H9 (cell line): Measurements from ENCODE around the gene LRP1. TPM values are rescaled to one million over a fixed set of nuclear protein-coding genes. Genes with fewer than 3 reads are reported as not detected.

Experiments
- DNase-seq: peaks from one replicate; pipeline ENCODE4 v3.0.0-alpha.2; 2017
- H2AFZ ChIP-seq: one replicate; pipeline ENCODE4 v1.6.1; 2013; ENCODE audit warnings: mild to moderate bottlenecking, low read length, control low read depth, moderate library complexity
- H2AK5ac ChIP-seq: 2 replicates; pipeline ENCODE4 v1.6.1; 2013; ENCODE audit warnings: low read length, control low read depth, mixed read lengths; ENCODE audit not compliant: insufficient read length
- H2BK120ac ChIP-seq: one replicate; pipeline ENCODE4 v1.6.1; 2013; ENCODE audit warnings: low read depth, mild to moderate bottlenecking, low read length, control low read depth, inconsistent platforms; ENCODE audit not compliant: poor library complexity, severe bottlenecking
- H2BK12ac ChIP-seq: 2 replicates; pipeline ENCODE4 v1.6.1; 2013; ENCODE audit warnings: low read length, control low read depth, mixed read lengths, low read depth; ENCODE audit not compliant: insufficient read length
- H2BK15ac ChIP-seq: 2 replicates; pipeline ENCODE4 v1.6.1; 2013; ENCODE audit warnings: low read depth, low read length, control low read depth
- H2BK20ac ChIP-seq: one replicate; pipeline ENCODE4 v1.6.1; 2013; ENCODE audit warnings: low read depth, mild to moderate bottlenecking, low read length, control low read depth, inconsistent platforms; ENCODE audit not compliant: poor library complexity, severe bottlenecking
- H2BK5ac ChIP-seq: 2 replicates; pipeline ENCODE4 v1.6.1; 2013; ENCODE audit warnings: low read length, control low read depth, mixed read lengths; ENCODE audit not compliant: insufficient read length
- H3K14ac ChIP-seq: 2 replicates; pipeline ENCODE4 v1.6.1; 2013; ENCODE audit warnings: low read length, control low read depth; ENCODE audit not compliant: insufficient read depth
- H3K18ac ChIP-seq: 2 replicates; pipeline ENCODE4 v1.6.1; 2013; ENCODE audit warnings: low read depth, mild to moderate bottlenecking, mixed read lengths, low read length, control low read depth; ENCODE audit not compliant: insufficient read length
- H3K23ac ChIP-seq: 2 replicates; pipeline ENCODE4 v1.6.1; 2013; ENCODE audit warnings: low read length, control low read depth, mixed read lengths, low read depth; ENCODE audit not compliant: insufficient read length
- H3K23me2 ChIP-seq: 2 replicates; pipeline ENCODE4 v1.6.1; 2013; ENCODE audit warnings: low read depth, mild to moderate bottlenecking, mixed read lengths, low read length, control low read depth; ENCODE audit not compliant: insufficient read length, poor library complexity, severe bottlenecking
- H3K27ac ChIP-seq: 2 replicates; pipeline ENCODE4 v1.5.1; 2013; ENCODE audit warnings: low read length, control low read depth, mixed read lengths, low read depth; ENCODE audit not compliant: insufficient read length
- H3K27me3 ChIP-seq: 2 replicates; pipeline ENCODE4 v1.6.1; 2013; ENCODE audit warnings: low read length, control low read depth, inconsistent platforms; ENCODE audit not compliant: insufficient read depth
- H3K4ac ChIP-seq: 2 replicates; pipeline ENCODE4 v1.6.1; 2013; ENCODE audit warnings: low read depth, mild to moderate bottlenecking, control low read depth, inconsistent platforms, low read length, moderate library complexity
- H3K4me1 ChIP-seq: 2 replicates; pipeline ENCODE4 v1.6.1; 2013; ENCODE audit warnings: low read length, control low read depth, inconsistent platforms; ENCODE audit not compliant: insufficient read depth
- H3K4me2 ChIP-seq: 2 replicates; pipeline ENCODE4 v1.6.1; 2013; ENCODE audit warnings: low read length, control low read depth, mixed read lengths; ENCODE audit not compliant: insufficient read length, insufficient read depth
- H3K56ac ChIP-seq: 2 replicates; pipeline ENCODE4 v1.6.1; 2013; ENCODE audit warnings: low read depth, mild to moderate bottlenecking, mixed read lengths, low read length, control low read depth; ENCODE audit not compliant: insufficient read length
- H3K79me1 ChIP-seq: 2 replicates; pipeline ENCODE4 v1.6.1; 2013; ENCODE audit warnings: low read depth, mild to moderate bottlenecking, moderate library complexity, low read length, control low read depth, inconsistent platforms; ENCODE audit not compliant: insufficient read depth, poor library complexity, severe bottlenecking
- H3K79me2 ChIP-seq: 2 replicates; pipeline ENCODE4 v1.6.1; 2013; ENCODE audit warnings: low read length, control low read depth, inconsistent platforms; ENCODE audit not compliant: insufficient read depth
- H3K9ac ChIP-seq: 2 replicates; pipeline ENCODE4 v1.6.1; 2013; ENCODE audit warnings: low read length, control low read depth, mixed read lengths; ENCODE audit not compliant: insufficient read length; ENCODE audit errors: extremely low read depth
- H3K9me3 ChIP-seq: one replicate; pipeline ENCODE4 v1.6.1; 2013; ENCODE audit warnings: low read depth, low read length, inconsistent platforms; ENCODE audit not compliant: control insufficient read depth
- H3T11ph ChIP-seq: one replicate; pipeline ENCODE4 v1.6.1; 2013; ENCODE audit warnings: mild to moderate bottlenecking, low read length, control low read depth, inconsistent platforms
- H4K20me1 ChIP-seq: one replicate; pipeline ENCODE4 v1.6.1; 2013; ENCODE audit not compliant: control insufficient read depth, insufficient read length, insufficient read depth
- H4K5ac ChIP-seq: 2 replicates; pipeline ENCODE4 v1.6.1; 2013; ENCODE audit warnings: low read depth, mild to moderate bottlenecking, mixed read lengths, low read length, control low read depth; ENCODE audit not compliant: insufficient read length
- H4K8ac ChIP-seq: replicated peaks from 2 replicates; pipeline ENCODE4 v1.6.1; 2013; ENCODE audit warnings: low read length, control low read depth, mixed read lengths, low read depth; ENCODE audit not compliant: insufficient read length
- H4K91ac ChIP-seq: 2 replicates; pipeline ENCODE4 v1.6.1; 2013; ENCODE audit warnings: low read depth, mild to moderate bottlenecking, moderate library complexity, mixed read lengths, low read length, control low read depth; ENCODE audit not compliant: insufficient read length
- H3K27ac Mint-ChIP-seq, 3 experiments: 2 replicates in 2 of 3; 3 replicates in 1 of 3; pipeline ENCODE4 v1.8.0; 2020 to 2021; ENCODE audit warnings: mixed read lengths in 3 of 3, mild to moderate bottlenecking in 1 of 3, moderate library complexity in 1 of 3
- H3K27me3 Mint-ChIP-seq: 2 replicates; pipeline ENCODE4 v1.8.0; 2021; ENCODE audit warnings: low read depth, mild to moderate bottlenecking, moderate library complexity, mixed read lengths
- H3K36me3 Mint-ChIP-seq, 3 experiments: 2 replicates in 2 of 3; 3 replicates in 1 of 3; pipeline ENCODE4 v1.8.0; 2020 to 2021; ENCODE audit warnings: low read depth in 3 of 3, mixed read lengths in 3 of 3; ENCODE audit not compliant: insufficient read depth in 1 of 3
- H3K4me1 Mint-ChIP-seq, 2 experiments: 2 replicates each; pipeline ENCODE4 v1.8.0; 2020; ENCODE audit warnings: mixed read lengths in 2 of 2
- H3K4me3 Mint-ChIP-seq, 2 experiments: 2 replicates in 1 of 2; 3 replicates in 1 of 2; pipeline ENCODE4 v1.8.0; 2020 to 2021; ENCODE audit warnings: mild to moderate bottlenecking in 2 of 2, mixed read lengths in 2 of 2, moderate library complexity in 1 of 2
- H3K9me3 Mint-ChIP-seq, 2 experiments: 2 replicates in 1 of 2; 3 replicates in 1 of 2; pipeline ENCODE4 v1.8.0; 2020; ENCODE audit warnings: mild to moderate bottlenecking in 2 of 2, mixed read lengths in 2 of 2, moderate library complexity in 1 of 2
- CTCF ChIP-seq: fragments of 200-600 bp; sonication (generic); conservative IDR thresholded peaks from 3 replicates; pipeline ENCODE4 v1.8.0; 2021; ENCODE audit warnings: antibody characterized with exemption, mild to moderate bottlenecking
- WGBS: extraction: QIAGEN DNeasy Blood & Tissue Kit; methylation state at CpG from one replicate; pipeline ENCODE4 v1.1.7; 2013; ENCODE audit warnings: missing lambda C conversion rate, low lambda C conversion rate, mixed read lengths; ENCODE audit not compliant: insufficient read length; ENCODE audit errors: extremely low coverage; 5-methylcytosine and 5-hydroxymethylcytosine counted together
- total RNA-seq: library from RNA; stranded (reverse); gene quantifications from 2 replicates; pipeline ENCODE4 v1.2.1, GENCODE V29; 2021

Gene LRP1
- total RNA-seq, 1 experiment from 2014 or later, result 115 TPM

GRCh38 chr12:57241402-57242310 lies 113.4 kb downstream of the LRP1 start:
- H3K27ac ChIP-seq, result no peak overlapping the region
- H3K4me1 ChIP-seq, result 0 out of 2 replicates have a peak, but pooled peaks cover 4% of the 10 kb centered on the region
- H4K20me1 ChIP-seq, result no peaks in the 10 kb centered on the region
- no peak overlapping the region for H2AK5ac ChIP-seq
- Mint-ChIP-seq H3K4me1 (peaks cover 57 to 68% of the 10 kb centered on the region in 2 experiments), H3K27ac (peak overlapping the region in 1 of 3 experiments; percentile 42; a peak in 1 of 7 replicates), H3K36me3 (peaks cover 0 to 2% (median 2%) of the 10 kb centered on the region in 3 experiments; a peak in 3 of 7 replicates), H3K27me3 (peaks cover 79% of the 10 kb centered on the region), H3K4me3 (peak overlapping the region in 1 of 2 experiments; percentile 84; a peak in 4 of 5 replicates), H3K9me3 (no peaks in the 10 kb centered on the region)
- peak overlapping the region; percentile 44 for H3K4me2 ChIP-seq
- no peaks in the 10 kb centered on the region for H3K79me1 ChIP-seq
- no peak overlapping the region for H3K4ac ChIP-seq
- H2BK15ac ChIP-seq, result no peak overlapping the region
- no peak overlapping the region for H2BK120ac ChIP-seq
- no peak overlapping the region for H2BK5ac ChIP-seq
- TF ChIP-seq CTCF, result no peak; the same call in 2 of the 3 replicates
- no peak overlapping the region for H2BK20ac ChIP-seq
- no peak overlapping the region for H3K14ac ChIP-seq
- H3K56ac ChIP-seq, result no peak overlapping the region
- no peak overlapping the region for H2BK12ac ChIP-seq
- no peak overlapping the region for H4K5ac ChIP-seq
- H3K23me2 ChIP-seq, result peaks cover 29% of the 10 kb centered on the region
- no peak overlapping the region for H3K9ac ChIP-seq
- H3K23ac ChIP-seq, result no peak overlapping the region
- no peaks in the 10 kb centered on the region for H3K79me2 ChIP-seq
- no peak overlapping the region for H3T11ph ChIP-seq
- no peak for DNase-seq
- H2AFZ ChIP-seq, result no peak overlapping the region
- no peaks in the 10 kb centered on the region for H3K9me3 ChIP-seq
- no peak overlapping the region for H3K18ac ChIP-seq
- H4K8ac ChIP-seq, result no peak overlapping the region
- WGBS, result no CpG with 5 or more reads among the region's 48 CpGs
- H4K91ac ChIP-seq, result no peak overlapping the region
- peaks cover 48% of the 10 kb centered on the region for H3K27me3 ChIP-seq
